Measurements from ENCODE around the gene CCDC63. TPM values are rescaled to one million over a fixed set of nuclear protein-coding genes. Genes with fewer than 3 reads are reported as not detected.

The CCDC63 gene
- total and polyA plus RNA-seq, 2 of the 13 experiments (the other 11 are each of a cell fraction or from before 2014, with no cell fraction given), result not detected

DNA sequence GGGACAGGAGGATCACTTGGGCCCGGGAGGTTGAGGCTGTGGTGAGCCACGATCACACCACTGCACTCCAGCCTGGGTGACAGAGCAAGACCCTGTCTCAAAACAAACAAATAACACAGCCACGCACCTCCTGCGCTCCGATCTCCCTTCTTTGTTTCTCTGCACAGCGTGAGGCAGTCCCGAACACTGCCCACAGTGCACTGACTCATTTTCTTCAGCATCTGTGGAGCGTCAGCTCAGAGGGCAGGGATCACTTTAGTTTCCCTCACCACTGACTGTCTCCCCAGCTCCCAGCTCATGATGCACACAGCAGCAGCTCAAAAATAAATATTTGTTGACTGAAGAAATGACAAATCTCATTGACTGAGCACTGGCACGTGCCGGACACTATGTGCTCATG lies 74.5 kb downstream of the CCDC63 start:
- in situ Hi-C loops (cut with HindIII; ENCODE audit: extremely low pct_ligation_motif_present, low pct_unique_long_range_greater_than_20kb), result no loop called here

DNA sequence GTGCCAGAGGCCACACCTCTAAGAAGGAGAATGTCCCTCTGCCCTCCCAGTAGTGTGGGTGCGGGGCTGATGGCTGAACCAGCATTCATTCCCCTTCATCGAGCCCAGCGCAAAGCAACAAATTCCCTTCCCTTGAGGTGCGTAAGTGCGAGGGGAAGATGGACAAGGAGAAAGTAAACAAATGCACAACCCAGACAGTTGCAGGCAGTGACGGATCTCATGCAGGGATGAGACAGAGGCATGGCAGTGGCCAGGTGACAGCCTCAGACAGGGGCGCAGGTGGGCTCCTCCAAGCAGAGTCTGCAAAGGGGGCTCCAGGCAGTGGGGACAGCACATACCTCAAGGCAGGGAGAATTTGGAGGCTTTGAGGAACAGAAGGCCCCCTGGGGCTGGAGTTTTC lies 75.9 kb downstream of the CCDC63 start:
- BruUV-seq (replicated peaks), result no TSS peak
- H3K27ac ChIP-seq (ENCODE audit: extremely low read length, insufficient read depth, low read length), result no peak overlapping the region
- H3K9me3 ChIP-seq (ENCODE audit: low read length), result no peaks in the 10 kb centered on the region
- no peaks in the 10 kb centered on the region for H3K36me3 ChIP-seq (replicated peaks in 1 of 2; ENCODE audit: control insufficient read depth in 1 of 2, insufficient read depth in 2 of 2, low read length in 2 of 2)
- ATAC-seq, result no peak
- H3K79me2 ChIP-seq (ENCODE audit: insufficient read depth, low read length), result no peaks in the 10 kb centered on the region
- H4K20me1 ChIP-seq (ENCODE audit: insufficient read depth, low read length), result no peaks in the 10 kb centered on the region
- CTCF ChIA-PET (ENCODE audit: low intra/inter-chr PET ratio, low total read pairs), result no interaction called here
- H3K4me1 ChIP-seq (ENCODE audit: insufficient read depth, low read length), result no peaks in the 10 kb centered on the region
- no peak overlapping the region for H3K4me3 ChIP-seq (replicated peaks in 1 of 3; ENCODE audit: insufficient read depth in 1 of 3, low read depth in 2 of 3, low read length in 3 of 3)
- FAIRE-seq, result no peak
- no peak for DNase-seq (ENCODE audit: low spot score)
- H3K9ac ChIP-seq (ENCODE audit: insufficient read depth, low read depth, low read length), result no peak overlapping the region
- in situ Hi-C loops (cut with HindIII; ENCODE audit: extremely low pct_ligation_motif_present, low pct_unique_long_range_greater_than_20kb) (no loop called here), intact Hi-C loops (cut with micrococcal nuclease; ENCODE audit: unreplicated experiment) (no loop called here)
- POLR2A ChIA-PET, result no interaction called here
- H2AFZ ChIP-seq (ENCODE audit: low read length), result no peak overlapping the region
- WGBS (ENCODE audit: low lambda C conversion rate), result 13% methylated on average over 7 of the region's 7 CpGs
- H3K4me2 ChIP-seq (ENCODE audit: low read depth, low read length), result no peak overlapping the region
- H3K27me3 ChIP-seq (ENCODE audit: control insufficient read depth in 1 of 2, insufficient read depth in 2 of 2, low read length in 2 of 2), result peaks cover 1 to 59% of the 10 kb centered on the region in 2 experiments; a peak in 4 of 5 replicates
- no peak for TF ChIP-seq MTA3 (CRISPR knock-in tag; IDR thresholded peaks at IDR 0.05)
- TF ChIP-seq KAT8 (CRISPR knock-in tag; IDR thresholded peaks at IDR 0.05), result no peak
- TF ChIP-seq SIX1 (CRISPR knock-in tag; IDR thresholded peaks at IDR 0.05; ENCODE audit: borderline replicate concordance), result no peak
- TF ChIP-seq, protein P1, sequence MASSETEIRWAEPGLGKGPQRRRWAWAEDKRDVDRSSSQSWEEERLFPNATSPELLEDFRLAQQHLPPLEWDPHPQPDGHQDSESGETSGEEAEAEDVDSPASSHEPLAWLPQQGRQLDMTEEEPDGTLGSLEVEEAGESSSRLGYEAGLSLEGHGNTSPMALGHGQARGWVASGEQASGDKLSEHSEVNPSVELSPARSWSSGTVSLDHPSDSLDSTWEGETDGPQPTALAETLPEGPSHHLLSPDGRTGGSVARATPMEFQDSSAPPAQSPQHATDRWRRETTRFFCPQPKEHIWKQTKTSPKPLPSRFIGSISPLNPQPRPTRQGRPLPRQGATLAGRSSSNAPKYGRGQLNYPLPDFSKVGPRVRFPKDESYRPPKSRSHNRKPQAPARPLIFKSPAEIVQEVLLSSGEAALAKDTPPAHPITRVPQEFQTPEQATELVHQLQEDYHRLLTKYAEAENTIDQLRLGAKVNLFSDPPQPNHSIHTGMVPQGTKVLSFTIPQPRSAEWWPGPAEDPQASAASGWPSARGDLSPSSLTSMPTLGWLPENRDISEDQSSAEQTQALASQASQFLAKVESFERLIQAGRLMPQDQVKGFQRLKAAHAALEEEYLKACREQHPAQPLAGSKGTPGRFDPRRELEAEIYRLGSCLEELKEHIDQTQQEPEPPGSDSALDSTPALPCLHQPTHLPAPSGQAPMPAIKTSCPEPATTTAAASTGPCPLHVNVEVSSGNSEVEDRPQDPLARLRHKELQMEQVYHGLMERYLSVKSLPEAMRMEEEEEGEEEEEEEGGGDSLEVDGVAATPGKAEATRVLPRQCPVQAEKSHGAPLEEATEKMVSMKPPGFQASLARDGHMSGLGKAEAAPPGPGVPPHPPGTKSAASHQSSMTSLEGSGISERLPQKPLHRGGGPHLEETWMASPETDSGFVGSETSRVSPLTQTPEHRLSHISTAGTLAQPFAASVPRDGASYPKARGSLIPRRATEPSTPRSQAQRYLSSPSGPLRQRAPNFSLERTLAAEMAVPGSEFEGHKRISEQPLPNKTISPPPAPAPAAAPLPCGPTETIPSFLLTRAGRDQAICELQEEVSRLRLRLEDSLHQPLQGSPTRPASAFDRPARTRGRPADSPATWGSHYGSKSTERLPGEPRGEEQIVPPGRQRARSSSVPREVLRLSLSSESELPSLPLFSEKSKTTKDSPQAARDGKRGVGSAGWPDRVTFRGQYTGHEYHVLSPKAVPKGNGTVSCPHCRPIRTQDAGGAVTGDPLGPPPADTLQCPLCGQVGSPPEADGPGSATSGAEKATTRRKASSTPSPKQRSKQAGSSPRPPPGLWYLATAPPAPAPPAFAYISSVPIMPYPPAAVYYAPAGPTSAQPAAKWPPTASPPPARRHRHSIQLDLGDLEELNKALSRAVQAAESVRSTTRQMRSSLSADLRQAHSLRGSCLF (CRISPR knock-in tag; IDR thresholded peaks at IDR 0.05; ENCODE audit: borderline replicate concordance), result no peak
- no peak for TF ChIP-seq PITX1 (CRISPR knock-in tag; IDR thresholded peaks at IDR 0.05)
- TF ChIP-seq POLR2AphosphoS2 (IDR thresholded peaks at IDR 0.05; ENCODE audit: low read depth, low read length), result no peak

More for the DNA sequence above, 74.5 kb downstream of the CCDC63 start:
- Histone ChIP-seq H3K9me3 (ENCODE audit: low read length) (no peaks in the 10 kb centered on the region), H2AFZ (ENCODE audit: low read length) (no peak overlapping the region), H3K4me3 (replicated peaks in 1 of 3; ENCODE audit: insufficient read depth in 1 of 3, low read depth in 2 of 3, low read length in 3 of 3) (no peak overlapping the region), H3K27me3 (ENCODE audit: control insufficient read depth in 1 of 2, insufficient read depth in 2 of 2, low read length in 2 of 2) (peaks cover 1 to 62% of the 10 kb centered on the region in 2 experiments; a peak in 4 of 5 replicates), H4K20me1 (ENCODE audit: insufficient read depth, low read length) (no peaks in the 10 kb centered on the region), H3K4me1 (ENCODE audit: insufficient read depth, low read length) (no peaks in the 10 kb centered on the region), H3K9ac (ENCODE audit: insufficient read depth, low read depth, low read length) (no peak overlapping the region), H3K79me2 (ENCODE audit: insufficient read depth, low read length) (no peaks in the 10 kb centered on the region), H3K36me3 (replicated peaks in 1 of 2; ENCODE audit: control insufficient read depth in 1 of 2, insufficient read depth in 2 of 2, low read length in 2 of 2) (no peaks in the 10 kb centered on the region), H3K27ac (ENCODE audit: extremely low read length, insufficient read depth, low read length) (no peak overlapping the region), H3K4me2 (ENCODE audit: low read depth, low read length) (no peak overlapping the region)
- ChIA-PET POLR2A (no interaction called here), CTCF (ENCODE audit: low intra/inter-chr PET ratio, low total read pairs) (no interaction called here)
- ATAC-seq, result peak; percentile 49
- DNase-seq (ENCODE audit: low spot score), result no peak
- intact Hi-C loops (cut with micrococcal nuclease; ENCODE audit: unreplicated experiment), result no loop called here
- no TSS peak for BruUV-seq (replicated peaks)
- no peak for FAIRE-seq
- TF ChIP-seq BHLHE40 (IDR thresholded peaks at IDR 0.05; ENCODE audit: low read length) (peak; percentile 54; the same call in 1 of the 2 replicates), ADNP (CRISPR knock-in tag; IDR thresholded peaks at IDR 0.05) (no peak), GATA4 (IDR thresholded peaks at IDR 0.05; ENCODE audit: borderline replicate concordance, low read depth) (no peak)
- TF ChIP-seq, protein P2, sequence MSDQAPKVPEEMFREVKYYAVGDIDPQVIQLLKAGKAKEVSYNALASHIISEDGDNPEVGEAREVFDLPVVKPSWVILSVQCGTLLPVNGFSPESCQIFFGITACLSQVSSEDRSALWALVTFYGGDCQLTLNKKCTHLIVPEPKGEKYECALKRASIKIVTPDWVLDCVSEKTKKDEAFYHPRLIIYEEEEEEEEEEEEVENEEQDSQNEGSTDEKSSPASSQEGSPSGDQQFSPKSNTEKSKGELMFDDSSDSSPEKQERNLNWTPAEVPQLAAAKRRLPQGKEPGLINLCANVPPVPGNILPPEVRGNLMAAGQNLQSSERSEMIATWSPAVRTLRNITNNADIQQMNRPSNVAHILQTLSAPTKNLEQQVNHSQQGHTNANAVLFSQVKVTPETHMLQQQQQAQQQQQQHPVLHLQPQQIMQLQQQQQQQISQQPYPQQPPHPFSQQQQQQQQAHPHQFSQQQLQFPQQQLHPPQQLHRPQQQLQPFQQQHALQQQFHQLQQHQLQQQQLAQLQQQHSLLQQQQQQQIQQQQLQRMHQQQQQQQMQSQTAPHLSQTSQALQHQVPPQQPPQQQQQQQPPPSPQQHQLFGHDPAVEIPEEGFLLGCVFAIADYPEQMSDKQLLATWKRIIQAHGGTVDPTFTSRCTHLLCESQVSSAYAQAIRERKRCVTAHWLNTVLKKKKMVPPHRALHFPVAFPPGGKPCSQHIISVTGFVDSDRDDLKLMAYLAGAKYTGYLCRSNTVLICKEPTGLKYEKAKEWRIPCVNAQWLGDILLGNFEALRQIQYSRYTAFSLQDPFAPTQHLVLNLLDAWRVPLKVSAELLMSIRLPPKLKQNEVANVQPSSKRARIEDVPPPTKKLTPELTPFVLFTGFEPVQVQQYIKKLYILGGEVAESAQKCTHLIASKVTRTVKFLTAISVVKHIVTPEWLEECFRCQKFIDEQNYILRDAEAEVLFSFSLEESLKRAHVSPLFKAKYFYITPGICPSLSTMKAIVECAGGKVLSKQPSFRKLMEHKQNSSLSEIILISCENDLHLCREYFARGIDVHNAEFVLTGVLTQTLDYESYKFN (CRISPR knock-in tag; conservative IDR thresholded peaks at IDR 0.05), result no peak
- WGBS (ENCODE audit: low lambda C conversion rate), result 6% methylated on average over 7 of the region's 10 CpGs

Measured in HepG2 (cell line).